Activated T-helper 1 cell treated with anti-CD3 and anti-CD28 coated beads, Interleukin-2, amount 50 U/mL, for 16 hours (primary cell): ENCODE data around the gene PCBP4.

Experiments used
- DNase-seq, 2 donors: peaks; one replicate each; pipeline ENCODE4 v3.0.0-alpha.2; 2020; ENCODE audit warnings: low read depth in 1 of 2, low spot score in 1 of 2

Gene PCBP4

GRCh38 chr3:51921081-51921578 lies 46.1 kb downstream of the PCBP4 start:
- DNase-seq = no peak

- no peak for DNase-seq
Measured at GRCh38 chr3:51916418-51916817, 50.8 kb downstream of the PCBP4 start.

- DNase-seq = no peak
Measured at GRCh38 chr3:51908026-51908425, 59.2 kb downstream of the PCBP4 start.
